ENCODE results near the gene TTC7B.

The TTC7B gene

DNA sequence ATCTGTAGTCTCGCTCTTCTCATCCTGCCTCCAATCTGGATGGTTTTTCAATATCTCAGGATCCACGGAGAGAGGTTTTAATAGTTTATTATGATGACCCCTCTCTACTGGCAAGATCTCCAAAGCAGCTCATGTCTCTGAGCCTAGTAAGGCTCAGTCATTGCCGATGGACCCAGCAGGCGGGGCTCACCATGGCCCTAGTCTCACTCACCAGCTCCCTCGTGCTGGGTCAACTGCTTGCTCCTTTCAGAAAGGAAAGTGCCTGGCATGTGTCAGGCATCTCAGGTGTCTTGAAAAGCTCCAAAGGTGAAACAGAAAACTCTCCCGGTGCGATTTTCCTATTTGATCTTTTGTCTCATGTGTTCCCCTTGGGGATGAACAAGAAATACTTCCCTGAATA, 240.4 kb downstream of the TTC7B start:
- no peak for DNase-seq (ENCODE audit: low spot score)

DNA sequence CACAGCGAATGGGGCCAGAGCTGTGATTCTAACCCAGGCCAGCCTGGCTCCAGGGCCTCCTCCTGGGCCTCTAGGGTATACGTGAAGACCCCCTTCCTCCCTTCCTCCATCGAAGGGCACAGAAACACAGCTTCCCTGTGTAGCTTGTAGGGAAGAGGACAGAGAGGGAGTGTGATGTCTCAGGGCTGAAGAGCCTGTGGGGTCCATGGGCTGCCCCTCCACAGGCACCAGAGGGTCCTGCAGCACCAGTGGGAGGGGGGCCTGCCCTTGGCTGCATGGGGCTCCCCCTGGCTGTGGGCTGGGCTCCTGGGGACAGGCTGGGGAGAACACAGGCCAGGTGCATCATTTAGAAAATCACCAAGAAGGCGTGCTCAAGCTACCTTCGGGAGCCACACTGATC, 240.9 kb downstream of the TTC7B start:
- no peak for DNase-seq (ENCODE audit: low spot score)

GRCh38 chr14:90574188-90575131, 241.8 kb downstream of the TTC7B start:
- no peak for DNase-seq (ENCODE audit: low spot score)

DNA sequence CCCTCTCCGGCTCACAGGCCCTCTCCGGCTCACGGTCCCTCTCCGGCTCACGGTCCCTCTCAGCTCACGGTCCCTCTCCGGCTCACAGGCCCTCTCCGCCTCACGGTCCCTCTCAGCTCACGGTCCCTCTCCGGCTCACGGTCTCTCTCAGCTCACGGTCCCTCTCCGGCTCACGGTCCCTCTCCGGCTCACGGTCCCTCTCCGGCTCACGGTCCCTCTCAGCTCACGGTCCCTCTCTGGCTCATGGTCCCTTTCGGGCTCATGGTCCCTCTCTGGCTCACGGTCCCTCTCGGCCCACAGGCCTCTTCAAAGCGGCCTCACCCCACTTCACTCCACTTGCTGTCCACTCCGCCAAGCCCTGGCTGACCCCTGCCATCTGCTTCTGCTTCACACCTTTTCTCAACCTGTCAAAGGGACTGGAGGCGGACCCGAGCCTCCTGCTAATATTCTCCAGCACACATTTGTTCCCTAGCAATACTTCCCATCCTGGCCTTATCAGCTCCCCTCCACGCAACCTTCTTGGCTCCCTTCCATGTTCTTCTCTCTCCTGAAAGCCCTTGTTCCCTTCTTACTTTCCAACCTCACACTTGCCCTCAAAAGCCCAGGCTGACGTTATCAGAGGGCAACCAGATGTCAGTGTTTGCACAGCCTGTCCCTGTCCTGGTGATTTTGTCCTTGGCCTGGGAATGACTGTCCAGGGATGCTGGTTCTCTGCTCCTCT, 242.7 kb downstream of the TTC7B start:
- no peak for DNase-seq (ENCODE audit: low spot score)

- DNase-seq (ENCODE audit: low spot score) = no peak
Observed at GRCh38 chr14:90572441-90573150, 243.6 kb downstream of the TTC7B start.

DNA sequence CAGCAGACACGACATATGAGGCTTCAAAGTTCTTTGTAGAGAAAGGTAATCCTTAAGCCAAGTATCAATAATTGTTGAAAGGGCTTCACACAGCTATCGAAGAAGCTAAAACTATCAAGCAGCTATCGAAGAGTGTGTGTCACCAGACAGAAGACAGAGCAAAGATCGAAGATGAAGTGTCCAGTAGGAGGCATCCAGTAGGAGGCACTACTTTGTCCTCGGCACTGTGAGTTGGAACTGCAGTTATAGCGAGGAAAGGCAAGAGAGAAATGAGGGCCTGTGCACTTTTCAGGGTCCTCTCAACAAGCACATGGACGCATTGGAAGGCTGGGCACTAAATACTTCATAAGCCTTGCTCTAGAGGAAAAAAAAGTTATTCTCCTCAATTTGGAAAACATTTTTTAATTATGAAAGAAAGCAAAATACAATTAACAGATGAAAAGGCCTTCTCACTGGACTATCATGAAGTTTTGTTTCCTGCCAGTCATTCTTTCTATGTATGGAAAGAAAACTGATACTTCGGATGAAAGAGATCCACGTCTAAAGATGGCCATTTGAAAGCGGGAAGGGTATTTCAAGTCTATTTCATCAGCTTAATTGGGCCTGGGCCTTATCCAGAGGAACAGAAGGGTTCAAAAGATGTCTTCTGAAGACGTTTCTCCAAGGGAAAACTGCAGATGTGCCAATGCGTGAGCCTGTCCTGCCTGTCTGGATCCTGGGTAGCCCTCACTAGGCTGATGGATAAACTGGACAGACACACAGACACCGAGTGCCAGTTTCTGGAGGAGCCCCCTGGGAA, 244.9 kb downstream of the TTC7B start:
- DNase-seq (ENCODE audit: low spot score) = no peak

GRCh38 chr14:90570461-90570860, 245.8 kb downstream of the TTC7B start:
- DNase-seq (ENCODE audit: low spot score) = no peak

DNA sequence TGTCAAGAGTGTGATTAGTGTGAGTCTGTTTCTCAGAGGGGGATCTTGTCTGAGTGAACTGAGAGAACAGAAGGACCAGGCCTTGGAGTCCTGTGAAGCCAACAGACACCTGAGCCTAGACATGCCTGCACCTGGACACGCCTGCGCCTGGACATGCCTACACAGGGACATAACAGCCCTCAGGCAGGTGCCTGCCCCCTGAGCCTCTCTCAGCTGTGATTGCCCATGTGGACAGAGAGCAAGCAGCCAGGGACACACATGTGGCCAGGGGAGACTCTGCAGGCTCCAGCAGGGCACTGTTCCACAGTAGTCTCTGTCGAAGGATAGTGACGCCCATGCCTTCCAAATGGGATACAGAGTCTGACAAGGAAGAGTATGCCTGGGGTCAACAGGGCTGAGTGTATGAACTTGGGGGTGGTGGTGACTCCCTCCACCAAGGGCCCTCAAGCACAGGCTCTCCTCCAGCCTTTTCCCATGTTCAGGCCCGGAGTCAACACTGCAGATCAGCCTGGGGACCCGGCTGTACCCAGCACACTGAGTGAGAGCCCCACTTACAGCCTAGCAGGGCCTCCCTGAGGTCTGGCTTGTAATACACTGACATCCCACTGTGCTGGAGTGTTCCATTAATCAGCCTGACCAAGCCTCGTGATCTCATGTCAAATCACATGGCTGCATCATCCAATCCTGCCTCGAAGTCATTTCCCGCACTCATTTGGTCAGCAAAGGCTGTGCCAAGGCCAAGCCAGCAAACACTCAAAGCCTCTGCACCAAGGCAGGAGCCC, 246.4 kb downstream of the TTC7B start:
- DNase-seq (ENCODE audit: low spot score) = no peak

DNA sequence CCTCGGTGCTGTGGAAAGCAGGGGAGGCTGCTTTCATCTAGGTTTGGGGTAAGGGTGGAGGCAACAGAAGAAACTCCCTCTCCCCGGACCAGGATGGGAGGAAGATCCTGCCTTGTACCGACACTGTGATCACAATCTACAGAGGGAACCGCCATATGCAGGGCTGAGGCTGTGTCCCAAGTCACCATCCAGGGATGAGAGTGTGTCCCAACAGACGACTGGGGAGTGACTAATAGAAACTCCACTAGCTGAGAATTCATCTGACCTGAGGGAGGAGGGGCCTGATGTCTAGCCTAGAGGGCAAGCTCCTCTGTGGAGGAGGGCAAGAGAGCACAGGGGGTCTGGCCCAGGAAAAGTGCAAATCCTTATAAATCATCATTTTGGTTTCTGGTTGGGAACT, 247.0 kb downstream of the TTC7B start:
- DNase-seq (ENCODE audit: low spot score) = no peak

GRCh38 chr14:90568405-90568804, 247.8 kb downstream of the TTC7B start:
- DNase-seq (ENCODE audit: low spot score) = no peak

DNA sequence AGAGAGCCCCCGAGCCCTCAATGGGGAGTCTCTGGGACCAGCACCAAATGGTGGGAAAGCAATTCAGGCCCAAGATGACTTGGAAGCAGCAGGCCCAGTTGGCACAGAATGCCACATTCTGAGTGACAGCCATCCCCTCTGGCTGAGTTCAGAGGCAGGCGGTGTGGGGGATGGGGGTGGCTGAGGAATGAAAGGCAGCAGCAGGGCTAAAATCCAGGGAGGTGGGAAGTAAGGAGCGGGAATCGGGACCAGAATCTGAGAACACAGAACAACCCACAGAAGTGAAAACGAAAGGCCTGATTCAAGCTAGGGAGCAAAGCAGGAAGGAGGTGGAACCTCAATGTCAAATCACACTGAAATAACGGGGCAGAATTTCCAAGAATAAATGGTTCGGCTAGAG, 248.2 kb downstream of the TTC7B start:
- no peak for DNase-seq (ENCODE audit: low spot score)

DNA sequence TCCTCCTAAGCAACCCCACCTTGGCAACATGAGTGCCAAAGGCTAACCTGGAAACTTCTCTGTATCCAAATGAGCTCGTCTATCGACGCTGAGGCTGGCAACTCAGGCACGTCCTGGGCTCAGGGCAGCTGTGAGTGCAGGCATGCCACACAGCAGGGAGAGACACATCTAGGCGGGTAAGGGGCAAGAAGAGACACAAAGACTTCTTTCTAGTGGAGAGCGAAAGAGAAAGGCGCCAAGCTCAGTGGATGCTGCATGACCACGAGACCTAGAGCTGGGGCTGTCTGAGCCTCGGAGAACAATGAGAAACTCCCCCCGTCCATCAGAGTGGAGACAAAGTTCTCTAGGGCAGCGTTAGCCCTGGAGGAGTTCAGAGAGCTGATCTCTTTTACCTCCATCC, 249.0 kb downstream of the TTC7B start:
- no peak for DNase-seq (ENCODE audit: low spot score)

DNA sequence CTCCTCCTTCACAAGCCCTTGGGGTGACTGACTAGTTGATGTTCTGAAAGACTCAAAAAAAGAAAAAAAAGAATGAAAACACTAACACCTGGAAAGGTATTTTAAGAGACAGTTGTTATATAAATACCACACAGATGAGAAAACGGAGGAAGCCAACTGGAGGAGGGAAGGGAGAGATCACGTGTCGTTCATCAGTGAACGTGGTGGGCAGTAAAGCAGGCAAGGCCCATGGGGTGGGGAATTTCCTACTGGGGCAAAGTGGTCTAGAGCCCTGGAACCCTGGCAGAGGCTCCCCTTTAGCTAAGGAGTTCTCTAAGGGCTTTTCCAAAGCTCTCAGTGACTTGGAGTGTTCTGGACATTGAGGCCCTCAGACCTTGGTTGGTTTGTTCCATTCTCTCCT, 249.7 kb downstream of the TTC7B start:
- no peak for DNase-seq (ENCODE audit: low spot score)

- DNase-seq (ENCODE audit: low spot score) = no peak
Observed at GRCh38 chr14:90564496-90564895, 251.7 kb downstream of the TTC7B start.

DNA sequence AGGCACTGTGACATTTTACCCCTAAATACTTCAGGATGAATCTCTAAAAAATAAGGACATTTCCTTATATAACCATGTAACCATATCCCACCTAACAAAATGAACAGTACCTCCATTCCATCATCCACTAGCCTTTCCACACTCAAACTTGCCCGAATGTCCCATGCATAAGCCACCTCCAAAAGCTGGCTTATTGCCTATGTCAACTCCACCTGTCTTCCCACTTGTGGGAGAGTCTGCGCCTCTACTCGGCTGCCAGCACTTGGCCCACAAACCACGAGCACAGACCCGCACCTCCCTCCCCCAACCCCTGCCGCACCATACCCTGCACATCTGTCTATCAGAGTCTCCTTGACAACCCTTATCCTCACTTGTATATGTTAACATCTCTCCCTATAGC, 253.6 kb downstream of the TTC7B start:
- no peak for DNase-seq (ENCODE audit: low spot score)

- no peak for DNase-seq (ENCODE audit: low spot score)
Observed at GRCh38 chr14:90561920-90562319, 254.3 kb downstream of the TTC7B start.

GRCh38 chr14:90560991-90561390, 255.2 kb downstream of the TTC7B start:
- no peak for DNase-seq (ENCODE audit: low spot score)

DNA sequence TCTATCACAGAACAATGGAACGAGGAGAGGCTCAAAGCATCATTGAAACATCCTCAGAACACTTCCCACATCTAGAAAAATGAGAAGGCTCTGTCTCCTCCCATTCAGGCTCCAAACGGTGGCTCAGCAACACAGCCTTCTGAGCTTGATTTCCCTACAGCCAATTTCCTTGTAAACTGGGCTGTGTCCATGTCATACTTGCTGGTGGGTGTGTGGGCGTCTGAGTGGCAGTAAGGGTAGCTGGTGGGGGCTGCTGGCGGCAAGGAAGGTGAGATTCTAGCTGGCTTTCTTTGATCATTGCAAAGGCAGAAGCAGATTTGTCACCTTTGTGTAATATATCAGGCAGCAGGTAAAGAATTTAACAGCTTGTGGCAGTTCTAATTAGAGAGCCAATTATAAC, 255.7 kb downstream of the TTC7B start:
- DNase-seq (ENCODE audit: low spot score) = no peak

DNA sequence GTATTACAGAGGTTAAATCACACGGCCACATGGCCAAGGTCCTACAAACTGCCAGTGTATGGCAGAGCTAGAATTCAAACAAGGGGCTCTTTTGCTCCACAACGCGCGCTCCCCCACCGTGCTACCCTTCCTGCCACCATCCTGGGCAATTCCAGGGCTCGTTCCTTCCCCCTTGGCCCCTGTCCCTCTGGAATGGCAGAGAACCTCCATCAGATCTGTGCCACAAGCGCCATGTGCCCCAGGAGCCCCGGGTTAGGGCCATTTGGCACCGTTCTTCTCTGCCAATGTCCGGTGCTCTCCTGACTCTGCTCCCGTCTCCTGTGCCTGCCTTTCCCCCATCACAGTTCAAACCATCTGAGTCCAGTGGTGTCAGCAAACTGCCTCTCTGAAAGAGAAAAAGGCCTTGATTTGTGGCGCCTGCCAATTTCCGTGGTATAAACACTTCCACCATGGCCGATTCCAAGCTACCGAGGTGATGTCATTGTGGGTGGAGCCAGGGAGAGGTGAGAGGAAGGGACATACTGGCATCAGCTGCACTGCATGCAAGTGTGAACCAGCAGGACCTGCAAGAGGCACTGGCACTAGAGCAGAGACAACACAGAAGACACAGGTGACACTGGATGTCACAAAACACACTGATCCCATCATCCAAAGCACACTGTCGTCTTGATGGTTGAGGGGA, 256.3 kb downstream of the TTC7B start:
- DNase-seq (ENCODE audit: low spot score) = no peak

- no peak for DNase-seq (ENCODE audit: low spot score)
Observed at GRCh38 chr14:90558983-90559590, 257.1 kb downstream of the TTC7B start.
